ENCODE data around the gene TP53BP2. TPM values are rescaled to one million over a fixed set of nuclear protein-coding genes. Genes with fewer than 3 reads are reported as not detected.
"Not testable (repeated sequence)": the region's sequence is repeated elsewhere in the genome, so short reads cannot be mapped to it uniquely, and the experiment has no call there.

Gene TP53BP2
- 32.7 and 66.9 TPM in 2 replicates for total RNA-seq (ENCODE audit: low replicate concordance)

- H3K4me3 ChIP-seq (ENCODE audit: low read depth, low read length) = peak within 1 kb of the TSS; percentile 80
- peak; percentile 71 for TF ChIP-seq CTCF (IDR thresholded peaks at IDR 0.05; ENCODE audit: insufficient read depth, low read length)
- peak; percentile 87 for DNase-seq (ENCODE audit: low read depth)
These were observed at the start of gene TP53BP2 for GRCh38 chr1:223845810-223846682. TP53BP2 (minus strand) TSS chr1:223845947; CDS start chr1:223845680, 267 bp downstream.

GRCh38 chr1:223890494-223890893 lies 44.7 kb upstream of the TP53BP2 start:
- not testable (repeated sequence) for H3K4me3 ChIP-seq (ENCODE audit: low read depth, low read length); DNase-seq (ENCODE audit: low read depth)

- H3K4me3 ChIP-seq (ENCODE audit: low read depth, low read length); DNase-seq (ENCODE audit: low read depth): not testable (repeated sequence)
These were observed 43.6 kb upstream of the TP53BP2 start for GRCh38 chr1:223889319-223889718.

- DNase-seq (ENCODE audit: low read depth) = peak; percentile 95
- TF ChIP-seq CTCF (IDR thresholded peaks at IDR 0.05; ENCODE audit: insufficient read depth, low read length) = no peak
- H3K4me3 ChIP-seq (ENCODE audit: low read depth, low read length) = peak overlapping the region; percentile 39
These were observed 42.1 kb upstream of the TP53BP2 start for GRCh38 chr1:223887747-223888418.

- TF ChIP-seq CTCF (IDR thresholded peaks at IDR 0.05; ENCODE audit: insufficient read depth, low read length) = no peak
- DNase-seq (ENCODE audit: low read depth) = no peak
These were observed 40.8 kb upstream of the TP53BP2 start for GRCh38 chr1:223886516-223886921.

GRCh38 chr1:223885614-223886013 lies 39.9 kb upstream of the TP53BP2 start:
- H3K4me3 ChIP-seq (ENCODE audit: low read depth, low read length) = no peak overlapping the region

More at GRCh38 chr1:223886516-223886921, 40.8 kb upstream of the TP53BP2 start:
- no peak overlapping the region for H3K4me3 ChIP-seq (ENCODE audit: low read depth, low read length)

More at GRCh38 chr1:223885614-223886013, 39.9 kb upstream of the TP53BP2 start:
- TF ChIP-seq CTCF (IDR thresholded peaks at IDR 0.05; ENCODE audit: insufficient read depth, low read length) = no peak
- no peak for DNase-seq (ENCODE audit: low read depth)
